Activated CD8-positive, alpha-beta T cell treated with anti-CD3 and anti-CD28 coated beads for 36 hours (primary cell): ENCODE data around the gene PRKACA. TPM values are rescaled to one million over a fixed set of nuclear protein-coding genes. Genes with fewer than 3 reads are reported as not detected.

Experiments used
- ATAC-seq: fragments of 200-7000 bp; cut with Tn5 transposase; one replicate; pipeline ENCODE4 v1.10.0; 2021; ENCODE audit warnings: mild to moderate bottlenecking, moderate library complexity
- CTCF ChIA-PET: fragments of 350-600 bp; sonication (Branson Sonifier 250); formaldehyde crosslinking; loops from one replicate; lab custom pipeline; 2021; ENCODE audit warnings: antibody characterized with exemption; lab: Charles Lee
- POLR2A ChIA-PET: fragments of 350-600 bp; sonication (Branson Sonifier 250); formaldehyde crosslinking; loops from one replicate; lab custom pipeline; 2021; ENCODE audit warnings: antibody characterized with exemption; lab: Charles Lee
- DNase-seq: peaks from one replicate; pipeline ENCODE4 v3.0.0-alpha.2; 2020
- H3K27ac Mint-ChIP-seq: one replicate; pipeline ENCODE4 v1.8.0; 2021; ENCODE audit warnings: mild to moderate bottlenecking, mixed read lengths
- H3K27me3 Mint-ChIP-seq: one replicate; pipeline ENCODE4 v1.8.0; 2021; ENCODE audit warnings: mixed read lengths
- H3K36me3 Mint-ChIP-seq: one replicate; pipeline ENCODE4 v1.8.0; 2021; ENCODE audit warnings: low read depth, mixed read lengths
- H3K4me1 Mint-ChIP-seq: one replicate; pipeline ENCODE4 v1.8.0; 2021; ENCODE audit warnings: low read depth, mixed read lengths
- H3K4me3 Mint-ChIP-seq: one replicate; pipeline ENCODE4 v1.8.0; 2021; ENCODE audit warnings: mild to moderate bottlenecking, moderate library complexity, mixed read lengths
- H3K9me3 Mint-ChIP-seq: one replicate; pipeline ENCODE4 v1.8.0; 2021; ENCODE audit warnings: mixed read lengths
- intact Hi-C: fragments of 100-400 bp; cut with micrococcal nuclease; formaldehyde crosslinking; loops from one replicate; pipeline ENCODE4 v1.10.0; 2022
- total RNA-seq, 2 experiments: library from RNA; stranded (reverse); gene quantifications; one replicate each; pipeline ENCODE4 v1.2.3, GENCODE V29; 2021
- TF ChIP-seq, protein P1 (sequence below): fragments of 200-600 bp; IDR thresholded peaks from one replicate; pipeline ENCODE4 v1.8.0; 2022; ENCODE audit warnings: antibody characterized with exemption, mild to moderate bottlenecking

Gene PRKACA
- total RNA-seq, 2 experiments from 2014 or later = 61.0 to 61.5 TPM

DNA sequence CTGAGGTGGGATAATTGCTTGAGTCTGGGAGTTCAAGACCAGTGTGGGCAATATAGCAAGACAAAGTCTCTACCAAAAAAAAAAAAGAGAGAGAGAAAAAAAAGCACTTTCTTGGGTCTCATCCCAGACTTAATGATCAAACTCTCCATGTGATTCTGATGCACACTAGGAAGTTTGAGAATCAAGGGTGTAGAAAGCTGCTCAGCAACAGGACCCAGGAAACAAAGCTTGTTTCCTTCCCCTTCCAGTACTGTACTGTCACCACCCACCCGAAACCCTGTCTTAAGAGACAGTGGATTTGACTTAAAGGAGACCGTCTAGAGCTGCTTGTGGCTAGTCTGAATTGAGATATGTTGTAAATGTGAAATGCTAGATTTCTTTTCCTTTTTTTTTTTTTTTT lies 39.2 kb downstream of the PRKACA start:
- TF ChIP-seq, protein P1, sequence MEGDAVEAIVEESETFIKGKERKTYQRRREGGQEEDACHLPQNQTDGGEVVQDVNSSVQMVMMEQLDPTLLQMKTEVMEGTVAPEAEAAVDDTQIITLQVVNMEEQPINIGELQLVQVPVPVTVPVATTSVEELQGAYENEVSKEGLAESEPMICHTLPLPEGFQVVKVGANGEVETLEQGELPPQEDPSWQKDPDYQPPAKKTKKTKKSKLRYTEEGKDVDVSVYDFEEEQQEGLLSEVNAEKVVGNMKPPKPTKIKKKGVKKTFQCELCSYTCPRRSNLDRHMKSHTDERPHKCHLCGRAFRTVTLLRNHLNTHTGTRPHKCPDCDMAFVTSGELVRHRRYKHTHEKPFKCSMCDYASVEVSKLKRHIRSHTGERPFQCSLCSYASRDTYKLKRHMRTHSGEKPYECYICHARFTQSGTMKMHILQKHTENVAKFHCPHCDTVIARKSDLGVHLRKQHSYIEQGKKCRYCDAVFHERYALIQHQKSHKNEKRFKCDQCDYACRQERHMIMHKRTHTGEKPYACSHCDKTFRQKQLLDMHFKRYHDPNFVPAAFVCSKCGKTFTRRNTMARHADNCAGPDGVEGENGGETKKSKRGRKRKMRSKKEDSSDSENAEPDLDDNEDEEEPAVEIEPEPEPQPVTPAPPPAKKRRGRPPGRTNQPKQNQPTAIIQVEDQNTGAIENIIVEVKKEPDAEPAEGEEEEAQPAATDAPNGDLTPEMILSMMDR = no peak
- ATAC-seq (no peak), DNase-seq (no peak)
- intact Hi-C loops = no loop called here
- no peaks in the 10 kb centered on the region for H3K36me3 Mint-ChIP-seq
- peaks cover 21% of the 10 kb centered on the region for H3K4me1 Mint-ChIP-seq
- no peak overlapping the region for H3K27ac Mint-ChIP-seq
- CTCF ChIA-PET = interaction anchor here (0.7 to 5.1 kb wide), 5 partner anchors 18 to 217 kb away, joined by 3 to 24 read pairs (median 3); partner anchors contain the start of gene PALM3
- POLR2A ChIA-PET = interaction anchor here (0.6 to 3.1 kb wide), 2 partner anchors 11 to 199 kb away, joined by 3 to 9 read pairs; no protein-coding TSS in a partner anchor
- no peak overlapping the region for H3K4me3 Mint-ChIP-seq
- no peaks in the 10 kb centered on the region for H3K27me3 Mint-ChIP-seq
- no peaks in the 10 kb centered on the region for H3K9me3 Mint-ChIP-seq

DNA sequence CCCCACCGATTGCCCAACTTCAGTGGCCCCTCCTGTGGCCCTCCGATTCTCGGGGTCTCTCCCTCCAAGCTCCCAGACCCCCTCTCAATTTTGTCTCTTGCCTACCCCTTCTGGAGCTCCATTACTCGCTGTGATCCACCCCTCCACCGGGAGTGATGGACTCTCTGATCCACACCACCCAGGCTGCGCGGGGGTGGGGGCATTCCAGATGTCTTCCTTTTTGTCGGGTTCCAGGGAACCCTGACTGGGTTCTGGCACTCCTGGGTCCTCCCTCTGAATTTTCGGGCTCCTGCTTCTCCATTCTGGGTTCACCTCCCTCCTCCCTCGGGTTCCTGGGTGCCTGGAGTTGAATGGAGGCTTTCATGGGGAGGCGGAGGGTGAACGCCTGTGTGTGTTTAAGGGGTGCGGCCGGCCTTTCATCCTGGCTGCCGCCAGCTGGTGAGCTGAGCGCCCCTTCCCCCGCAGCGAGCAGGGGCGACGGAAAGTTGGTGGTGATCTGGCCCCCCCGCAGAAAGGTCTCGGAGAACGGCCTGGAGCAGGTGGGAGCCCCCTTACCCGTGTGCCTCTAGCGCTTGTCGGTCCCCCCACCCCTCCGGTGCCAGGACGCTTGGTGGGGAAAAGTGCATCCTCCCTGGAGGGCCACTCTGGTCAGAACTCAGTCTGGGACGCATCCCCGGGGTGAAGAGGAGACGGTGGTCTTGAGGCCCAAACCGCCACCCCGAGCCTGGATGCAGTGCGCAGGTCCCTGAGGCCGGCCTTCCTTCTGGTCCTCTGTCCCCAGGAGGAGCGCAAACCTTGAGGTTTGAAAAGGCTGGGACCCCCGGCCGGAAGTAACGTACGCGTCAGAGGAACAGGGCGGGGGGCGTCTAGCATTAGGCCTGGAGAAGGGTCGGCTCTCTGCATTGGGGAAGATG lies 43.4 kb downstream of the PRKACA start:
- Mint-ChIP-seq H3K4me3 (peak overlapping the region; percentile 94), H3K9me3 (no peaks in the 10 kb centered on the region), H3K27ac (peak overlapping the region; percentile 76), H3K36me3 (no peaks in the 10 kb centered on the region), H3K4me1 (peaks cover 11% of the 10 kb centered on the region), H3K27me3 (peaks cover 2% of the 10 kb centered on the region)
- ChIA-PET CTCF (interaction anchor here (0.6 to 6.4 kb wide), 21 partner anchors 7 to 401 kb away, joined by 3 to 86 read pairs (median 5); partner anchors contain the start of genes ASF1B, IL27RA, PALM3 and PTGER1), POLR2A (interaction anchor here (0.7 to 1.3 kb wide), 2 partner anchors 46 to 69 kb away, joined by 3 read pairs; no protein-coding TSS in a partner anchor)
- ATAC-seq (peak; percentile 7), DNase-seq (peak; percentile 50)
- intact Hi-C loops = loop anchor here (2.0 kb wide), 1 partner anchor 193 kb away; no protein-coding TSS in a partner anchor
- TF ChIP-seq, protein P1 = no peak

GRCh38 chr19:14073261-14073924 lies 44.2 kb downstream of the PRKACA start:
- intact Hi-C loops = no loop called here
- Mint-ChIP-seq H3K27me3 (peaks cover 2% of the 10 kb centered on the region), H3K36me3 (no peaks in the 10 kb centered on the region), H3K9me3 (no peaks in the 10 kb centered on the region), H3K4me3 (peak overlapping the region; percentile 94), H3K4me1 (peaks cover 11% of the 10 kb centered on the region), H3K27ac (peak overlapping the region; percentile 76)
- CTCF ChIA-PET = interaction anchor here (0.6 to 6.4 kb wide), 25 partner anchors 8 to 265 kb away, joined by 3 to 86 read pairs (median 4); partner anchors contain the start of genes ASF1B, BRME1, CC2D1A and IL27RA
- TF ChIP-seq, protein P1 = peak; percentile 61
- DNase-seq (peak; percentile 81), ATAC-seq (peak; percentile 68)
- POLR2A ChIA-PET = interaction anchor here (0.7 to 1.9 kb wide), 3 partner anchors 47 to 188 kb away, joined by 3 to 4 read pairs (median 3); no protein-coding TSS in a partner anchor

DNA sequence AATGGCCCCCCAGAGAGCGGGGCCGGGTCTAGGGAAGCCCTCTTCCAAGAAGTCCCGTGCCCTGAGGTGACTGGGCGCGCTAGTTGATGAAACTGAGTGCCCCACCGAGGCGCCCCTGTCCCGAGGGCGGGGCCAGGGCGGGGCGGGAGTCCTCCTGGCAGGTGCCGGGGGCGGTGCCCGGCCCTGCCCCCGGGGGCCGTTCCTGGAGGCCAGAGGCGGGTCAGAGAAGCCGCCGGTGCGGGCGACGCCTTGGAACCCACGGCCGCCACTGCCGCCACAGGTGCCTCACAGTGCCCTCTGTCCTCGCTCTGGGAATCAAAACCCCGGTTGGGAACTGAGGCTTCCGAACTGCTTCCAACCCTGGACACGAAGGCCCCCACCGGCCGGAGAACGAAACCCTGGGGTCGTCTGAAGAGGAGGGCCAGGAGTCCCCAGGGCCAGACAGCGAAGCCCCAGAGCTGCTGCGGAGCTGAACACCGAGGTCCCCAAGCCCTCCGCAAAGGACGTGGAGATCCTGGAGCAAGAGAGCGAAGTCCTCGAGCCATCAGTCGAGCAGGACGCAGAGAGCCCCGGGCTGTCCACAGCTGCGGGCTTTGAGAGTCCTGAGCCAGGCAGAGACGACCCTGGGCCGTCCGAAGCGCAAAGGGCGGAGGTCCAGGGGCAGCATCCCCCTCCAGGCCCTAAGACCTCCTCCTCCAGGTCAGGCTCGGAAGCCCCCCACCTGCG lies 44.9 kb downstream of the PRKACA start, which contains the start of gene MISP3:
TSS of gene MISP3 (plus strand) at position 252 of the 726 bp plus-strand sequence. CDS start 524 bp downstream, outside the sequence.
- H3K27me3 Mint-ChIP-seq = peaks cover 2% of the 10 kb centered on the region
- H3K4me3 Mint-ChIP-seq = peak within 1 kb of the TSS; percentile 94
- peaks cover 11% of the 10 kb centered on the region for H3K4me1 Mint-ChIP-seq
- H3K36me3 Mint-ChIP-seq = no peaks in the 10 kb centered on the region
- POLR2A ChIA-PET = interaction anchor here (0.7 to 2.0 kb wide), 4 partner anchors 13 to 187 kb away, joined by 3 to 7 read pairs (median 4); no protein-coding TSS in a partner anchor
- no peaks in the 10 kb centered on the region for H3K9me3 Mint-ChIP-seq
- TF ChIP-seq, protein P1 = no peak
- peak; percentile 27 for ATAC-seq
- intact Hi-C loops = no loop called here
- CTCF ChIA-PET = interaction anchor here (0.6 to 6.4 kb wide), 33 partner anchors 8 to 207 kb away, joined by 3 to 86 read pairs (median 4); partner anchors contain the start of genes ASF1B, BRME1, CC2D1A and IL27RA
- peak; percentile 66 for DNase-seq
- H3K27ac Mint-ChIP-seq = peak within 1 kb of the TSS; percentile 76
